ENCODE measurements around the gene ZNF785.
"Not testable (repeated sequence)": the region's sequence is repeated elsewhere in the genome, so short reads cannot be mapped to it uniquely, and the experiment has no call there.

ZNF785 gene

DNA sequence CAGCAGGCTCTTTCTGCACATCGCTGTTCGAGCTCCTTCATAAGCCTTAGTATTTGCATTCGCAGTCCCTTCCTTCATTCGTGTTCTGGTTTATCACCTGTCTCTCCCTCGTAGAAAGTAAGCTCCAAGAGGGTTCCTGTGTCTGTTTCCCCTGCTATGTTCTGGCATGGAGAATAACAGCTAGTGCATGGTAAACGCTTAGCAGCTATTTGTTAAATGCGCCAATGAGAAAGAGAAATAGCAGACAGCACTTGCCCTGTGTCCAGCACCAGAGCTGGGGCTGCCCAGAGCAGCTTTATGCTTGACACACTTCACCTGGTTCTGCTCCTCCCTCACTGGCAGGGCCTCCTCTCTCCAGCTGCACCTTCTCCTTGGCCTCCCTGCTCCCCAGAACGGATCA, 19.5 kb downstream of the ZNF785 start:
- DNase-seq (ENCODE audit: low read depth): no peak

DNA sequence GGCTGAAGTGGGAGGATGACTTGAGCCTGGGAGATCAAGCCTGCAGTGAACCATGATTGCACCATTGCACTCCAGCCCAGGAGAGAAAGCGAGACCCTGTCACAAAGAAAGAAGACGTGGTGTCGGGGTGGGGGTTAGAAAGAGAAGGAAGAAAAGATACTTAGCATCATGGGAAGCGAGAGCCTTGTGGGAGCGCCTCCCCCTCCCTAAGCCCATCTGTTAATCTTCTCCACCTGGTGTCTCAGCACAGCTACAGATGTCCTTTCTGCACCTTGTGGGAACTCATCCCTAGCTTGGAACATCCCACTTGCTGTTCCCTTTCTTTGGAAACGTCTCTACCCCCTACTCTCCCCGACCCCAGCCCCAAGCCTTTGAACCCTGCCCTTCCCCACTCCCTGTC, 20.0 kb downstream of the ZNF785 start:
- DNase-seq (ENCODE audit: low read depth): no peak

DNA sequence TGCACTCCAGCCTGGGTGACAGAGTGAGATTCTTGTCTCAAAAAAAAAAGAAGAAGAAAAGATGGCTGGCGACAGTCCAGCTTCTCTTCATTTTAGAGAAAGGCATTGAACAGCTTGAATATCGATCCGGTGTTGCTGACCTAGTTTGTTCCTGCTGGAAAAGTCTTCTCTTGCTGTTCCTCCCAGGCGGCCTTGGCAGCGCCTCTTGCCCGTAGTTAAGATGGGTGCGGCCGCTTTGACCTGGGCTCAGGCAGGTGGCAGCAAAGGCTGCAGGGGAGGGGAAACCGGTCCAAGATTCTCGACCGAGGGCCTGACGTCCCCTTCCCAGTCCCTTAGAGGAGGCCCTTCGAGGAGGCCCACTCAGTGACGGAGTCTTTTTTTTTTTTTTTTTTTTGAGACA, 23.5 kb downstream of the ZNF785 start:
- no peak for DNase-seq (ENCODE audit: low read depth)

DNA sequence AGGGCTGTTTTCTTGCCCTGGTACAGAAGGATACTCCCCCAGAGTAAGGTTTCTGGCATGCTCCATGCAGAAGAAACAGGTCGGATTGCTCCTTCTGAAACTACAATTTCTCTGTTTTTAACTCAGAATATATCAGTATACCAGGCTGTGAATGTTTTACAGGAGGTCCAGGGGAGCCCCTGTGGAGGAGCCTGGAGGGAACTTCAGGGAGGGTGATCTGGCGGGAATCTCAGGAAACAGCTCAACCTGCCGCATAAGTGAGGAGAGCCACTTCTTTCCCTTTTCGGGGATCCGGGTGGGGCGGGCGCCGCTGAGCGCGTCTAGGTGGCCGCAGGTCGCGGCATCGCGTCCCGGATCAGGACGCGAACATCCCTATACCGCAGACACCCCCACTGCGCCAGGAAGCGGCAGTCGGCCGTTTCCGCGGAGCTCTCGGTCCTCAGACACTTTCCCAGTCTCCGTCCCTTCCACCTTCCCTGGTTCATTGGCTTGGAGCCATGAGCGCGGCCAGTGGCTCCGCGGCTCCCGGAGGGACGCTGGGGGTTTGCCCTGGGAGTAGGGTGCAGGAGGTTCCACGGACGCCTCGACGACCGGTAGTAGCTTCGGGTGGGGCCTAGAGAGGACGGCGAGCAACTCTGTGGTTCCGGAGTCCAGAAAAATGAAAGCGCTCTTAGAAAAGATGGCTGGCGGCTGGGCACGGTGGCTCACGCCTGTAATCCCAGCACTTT, 24.2 kb downstream of the ZNF785 start:
- DNase-seq (ENCODE audit: low read depth): no peak

DNA sequence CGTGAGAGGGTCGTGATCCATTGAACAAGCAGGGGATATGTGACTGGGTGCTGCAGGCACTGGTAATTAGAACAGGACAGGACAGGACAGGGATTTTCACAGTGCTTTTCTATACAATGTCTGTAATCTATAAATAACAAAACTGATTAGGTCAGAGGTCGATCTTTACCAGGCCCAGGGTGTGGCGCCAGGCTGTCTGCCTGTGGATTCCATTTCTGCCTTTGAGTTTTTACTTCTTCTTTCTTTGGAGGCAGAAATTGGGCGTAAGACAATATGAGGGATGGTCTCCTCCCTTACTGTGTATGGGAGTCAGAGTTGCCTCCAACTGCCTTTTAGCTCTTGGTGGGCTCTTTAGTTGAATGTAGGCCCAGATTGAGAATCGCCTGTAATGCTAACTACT, 25.8 kb downstream of the ZNF785 start:
- no peak for DNase-seq (ENCODE audit: low read depth)

DNA sequence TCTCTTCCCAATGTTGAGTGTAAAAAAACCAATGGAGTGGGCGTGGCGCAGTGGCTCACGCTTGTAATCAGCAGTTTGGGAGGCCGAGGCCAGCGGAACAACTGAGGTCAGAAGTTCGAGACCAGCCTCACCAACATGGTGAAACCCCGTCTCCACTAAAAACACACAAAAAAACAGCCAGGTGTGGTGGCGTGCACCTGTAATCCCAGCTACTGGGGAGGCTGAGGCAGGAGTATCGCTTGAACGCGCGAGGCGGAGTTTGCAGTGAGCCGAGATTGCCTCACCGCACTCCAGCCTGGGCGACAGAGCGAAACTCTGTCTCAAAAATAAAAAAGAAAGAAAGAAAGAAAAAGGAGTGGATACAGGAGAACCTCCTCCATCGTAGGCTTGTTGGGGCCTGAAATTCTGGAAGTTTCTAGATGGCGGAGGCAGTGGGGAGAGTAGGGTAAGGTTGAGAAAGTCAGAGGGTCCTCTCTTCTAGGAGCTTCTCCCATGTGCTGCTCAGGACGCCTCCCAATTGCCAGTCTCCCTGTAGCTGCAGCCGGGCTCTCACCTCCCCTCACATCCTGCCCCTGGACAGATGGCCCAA, 26.6 kb downstream of the ZNF785 start:
- DNase-seq (ENCODE audit: low read depth): no peak

DNA sequence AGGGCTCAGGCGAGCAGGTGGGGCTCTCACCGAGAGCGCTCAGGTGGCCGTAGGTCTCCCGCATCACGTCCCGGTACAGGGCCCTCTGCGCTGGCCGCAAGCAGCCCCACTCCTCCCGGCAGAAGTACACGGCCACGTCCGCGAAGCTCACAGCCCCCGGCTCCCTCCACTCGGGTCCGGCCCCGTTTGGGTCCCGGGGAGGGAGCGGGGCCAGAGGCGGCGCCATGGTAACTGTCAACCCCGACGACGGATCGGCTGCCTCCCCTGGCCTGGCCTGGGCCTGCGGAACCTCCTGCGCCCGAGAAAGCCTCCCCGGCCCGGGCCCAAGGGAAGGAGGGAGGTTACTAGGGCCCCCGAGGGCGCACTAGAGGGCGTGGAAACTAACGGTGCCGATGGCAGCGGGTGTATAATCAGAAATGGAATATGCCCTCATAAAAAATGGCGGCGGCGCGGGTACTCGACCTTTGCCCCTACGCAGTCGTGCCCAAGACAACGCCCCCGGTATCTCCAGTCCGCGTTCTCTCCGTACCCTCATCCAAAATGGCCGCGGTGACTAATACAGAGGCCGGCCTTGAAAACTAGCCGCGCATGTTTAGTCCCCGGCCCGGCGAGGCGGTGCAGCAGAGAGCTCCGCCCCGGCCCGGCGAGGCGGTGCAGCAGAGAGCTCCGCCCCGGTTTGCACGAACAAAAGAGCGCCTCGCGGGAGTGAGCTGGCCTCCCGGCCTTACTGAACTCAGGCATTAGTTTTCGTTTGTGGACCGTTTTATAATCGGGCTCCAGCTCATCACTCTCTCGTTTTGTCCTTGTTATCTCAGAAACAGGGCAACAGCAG, 27.3 kb downstream of the ZNF785 start, which contains the start of gene ZNF764:
Gene ZNF764 (minus strand): TSS at position 418 of the 832 bp plus-strand sequence. CDS start 192 bp downstream, at position 226.
- peak; percentile 93 for DNase-seq (ENCODE audit: low read depth)

DNA sequence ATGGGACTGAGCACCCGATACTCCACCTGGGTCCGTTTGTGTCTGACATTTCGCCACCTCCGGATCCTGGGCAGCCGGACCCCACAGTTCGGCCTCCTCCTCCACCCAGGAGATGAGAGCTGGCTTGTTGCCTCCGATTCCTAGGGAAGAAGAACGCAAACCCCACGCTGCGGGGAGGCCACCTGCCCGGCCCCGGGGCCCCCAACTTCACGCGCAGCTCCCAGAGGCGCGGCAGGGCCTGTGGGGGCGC, 27.9 kb downstream of the ZNF785 start:
- DNase-seq (ENCODE audit: low read depth): no peak

DNA sequence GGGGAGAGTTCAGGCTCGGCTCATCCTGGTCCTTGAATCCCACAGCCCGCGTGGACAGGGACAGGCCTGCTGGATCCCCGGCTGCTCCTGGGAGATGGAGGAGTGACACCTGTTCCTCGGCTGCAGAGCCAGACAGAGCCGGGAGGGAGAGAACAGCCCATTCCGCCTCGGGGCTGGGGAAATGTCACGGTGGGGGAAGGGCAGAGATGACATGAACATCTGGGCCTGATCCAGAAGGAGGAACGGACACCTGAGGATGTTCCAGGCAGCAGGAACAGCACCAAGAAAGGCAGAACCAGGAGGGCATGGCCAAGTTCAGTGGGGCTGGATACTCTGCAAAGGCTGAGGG, 29.4 kb downstream of the ZNF785 start:
- DNase-seq (ENCODE audit: low read depth): no peak

DNA sequence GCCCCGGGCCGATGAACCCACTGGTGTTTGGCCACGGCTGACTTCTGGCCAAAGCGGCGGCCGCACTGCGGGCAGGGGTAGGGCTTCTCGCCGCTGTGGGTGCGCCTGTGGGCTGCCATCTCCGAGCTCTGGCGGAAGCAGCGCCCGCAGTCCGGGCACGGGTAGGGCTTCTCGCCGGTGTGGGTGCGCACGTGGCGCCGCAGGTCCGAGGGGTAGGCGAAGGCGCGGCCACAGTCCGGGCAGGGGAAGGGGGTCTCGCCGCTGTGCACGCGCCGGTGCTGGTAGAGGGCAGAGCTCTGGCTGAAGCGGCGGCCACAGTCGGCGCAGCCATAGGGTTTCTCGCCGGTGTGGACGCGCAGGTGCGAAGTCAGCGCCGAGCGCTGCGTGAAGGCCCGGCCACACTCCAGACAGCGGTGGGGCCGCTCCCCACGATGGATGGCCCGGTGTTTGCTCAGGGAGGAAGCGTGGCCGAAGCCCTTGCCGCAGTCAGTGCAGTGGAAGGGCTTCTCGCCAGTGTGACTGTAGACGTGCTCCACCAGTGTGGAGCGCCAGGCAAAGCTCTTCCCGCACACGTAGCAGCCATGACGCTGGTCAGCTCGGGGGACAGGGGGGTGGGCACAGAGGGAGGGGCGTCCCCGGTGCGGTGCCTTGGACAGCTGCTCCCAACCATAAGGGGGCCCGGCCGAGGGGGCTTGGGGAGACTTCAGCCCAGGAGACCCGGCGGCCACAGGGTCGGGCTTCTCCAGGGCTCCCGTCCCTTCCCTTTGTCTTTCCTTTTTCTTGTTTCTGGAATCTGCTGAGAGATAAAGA, 30.0 kb downstream of the ZNF785 start:
- DNase-seq (ENCODE audit: low read depth): no peak

DNA sequence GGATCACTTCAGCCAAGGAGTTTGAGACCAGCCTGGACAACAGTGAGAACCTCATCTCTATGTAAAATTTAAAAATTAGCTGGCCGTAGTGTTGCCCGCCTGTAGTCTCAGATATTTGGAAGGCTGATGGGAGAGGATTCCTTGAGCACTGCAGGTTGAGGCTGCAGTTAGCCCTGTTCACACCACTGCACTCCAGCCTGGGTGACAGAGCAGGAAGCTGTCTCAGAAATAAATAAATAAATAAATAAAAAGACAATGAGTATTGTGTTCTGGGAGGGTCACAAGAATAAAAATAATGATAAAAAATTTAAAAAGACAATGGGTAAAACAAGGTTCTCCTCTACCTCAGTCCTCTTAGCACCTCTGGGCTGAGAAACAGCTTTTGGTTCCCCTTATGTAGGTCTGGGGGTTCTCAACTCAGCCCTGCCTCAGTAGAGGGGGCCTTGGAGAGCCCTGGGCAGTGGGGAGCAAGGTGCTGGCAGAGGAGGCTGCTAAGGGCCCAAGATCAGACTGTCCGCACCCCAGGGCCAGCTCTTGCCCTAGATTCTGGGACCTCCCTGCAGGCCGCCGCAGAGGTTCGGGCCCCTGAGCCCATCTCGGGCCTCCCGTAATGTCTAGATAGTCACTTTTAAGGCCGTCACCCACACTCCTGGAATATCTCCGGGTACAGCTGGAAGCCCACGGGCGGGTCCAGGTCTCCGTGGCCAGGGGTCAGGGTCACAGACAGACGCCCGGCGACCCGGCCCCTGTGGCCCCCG, 30.8 kb downstream of the ZNF785 start:
- DNase-seq (ENCODE audit: low read depth): no peak

DNA sequence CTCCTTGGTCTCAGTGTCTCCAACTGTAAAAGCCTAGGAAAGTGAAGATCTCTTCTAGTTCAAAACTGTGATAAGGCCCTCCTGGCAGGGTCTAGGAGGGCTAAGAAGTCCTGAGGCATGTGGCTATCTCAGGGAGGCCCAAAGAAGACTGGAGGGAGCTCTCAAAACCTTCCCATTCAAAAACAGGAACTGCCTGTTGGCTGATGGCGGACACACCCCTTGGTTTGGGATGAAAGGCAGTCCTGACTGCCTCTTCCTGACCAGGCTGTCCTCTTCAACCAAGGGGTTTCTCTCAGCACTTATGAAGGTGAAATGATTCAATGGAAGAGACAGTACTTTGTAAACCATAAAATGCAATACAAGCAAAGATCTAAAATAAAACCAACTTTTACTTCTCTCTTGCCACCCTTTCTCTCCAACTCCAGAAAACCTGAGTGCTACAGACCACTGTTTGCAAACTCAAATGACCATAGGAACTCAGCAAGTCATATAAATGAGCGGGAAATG, 32.1 kb downstream of the ZNF785 start:
- no peak for DNase-seq (ENCODE audit: low read depth)

DNA sequence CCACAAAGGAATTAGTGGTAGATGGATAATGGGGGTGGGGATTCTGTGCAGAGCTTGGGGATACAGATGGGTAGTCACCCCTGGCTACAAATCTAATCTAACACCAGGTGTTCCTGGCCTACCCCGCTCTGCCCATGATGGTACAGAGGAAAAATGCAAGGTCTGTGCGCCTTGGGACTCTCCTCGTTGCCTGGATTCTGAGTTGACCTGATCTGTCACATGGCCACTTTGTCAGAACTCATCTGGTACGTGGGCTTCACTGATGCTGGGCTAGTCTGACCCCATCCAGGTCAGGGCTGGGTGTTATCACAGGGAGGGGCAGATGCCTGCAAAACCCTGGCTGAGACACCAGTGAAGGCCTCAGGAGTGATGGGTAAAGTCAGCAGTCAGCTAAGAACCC, 32.5 kb downstream of the ZNF785 start:
- DNase-seq (ENCODE audit: low read depth): no peak

DNA sequence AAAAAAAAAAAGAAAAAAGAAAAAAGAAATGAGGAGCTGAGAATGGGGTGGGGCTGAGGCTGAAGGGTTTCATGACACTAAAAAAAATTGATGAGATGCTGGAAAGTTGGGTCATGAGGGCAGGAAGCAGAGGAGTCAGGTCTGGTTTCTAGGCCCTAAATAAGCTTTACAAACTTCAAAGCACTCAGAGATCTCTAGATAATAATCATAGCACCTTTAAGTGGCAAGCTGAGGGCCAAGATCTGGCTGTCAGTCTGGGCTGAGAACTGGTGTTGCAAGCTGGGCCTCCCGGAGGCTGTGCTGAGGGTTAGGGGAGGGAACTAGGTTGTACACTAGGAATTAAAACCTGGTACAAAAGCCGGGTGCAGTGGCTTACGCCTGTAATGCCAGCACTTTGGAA, 33.7 kb downstream of the ZNF785 start:
- DNase-seq (ENCODE audit: low read depth): peak; percentile 64

DNA sequence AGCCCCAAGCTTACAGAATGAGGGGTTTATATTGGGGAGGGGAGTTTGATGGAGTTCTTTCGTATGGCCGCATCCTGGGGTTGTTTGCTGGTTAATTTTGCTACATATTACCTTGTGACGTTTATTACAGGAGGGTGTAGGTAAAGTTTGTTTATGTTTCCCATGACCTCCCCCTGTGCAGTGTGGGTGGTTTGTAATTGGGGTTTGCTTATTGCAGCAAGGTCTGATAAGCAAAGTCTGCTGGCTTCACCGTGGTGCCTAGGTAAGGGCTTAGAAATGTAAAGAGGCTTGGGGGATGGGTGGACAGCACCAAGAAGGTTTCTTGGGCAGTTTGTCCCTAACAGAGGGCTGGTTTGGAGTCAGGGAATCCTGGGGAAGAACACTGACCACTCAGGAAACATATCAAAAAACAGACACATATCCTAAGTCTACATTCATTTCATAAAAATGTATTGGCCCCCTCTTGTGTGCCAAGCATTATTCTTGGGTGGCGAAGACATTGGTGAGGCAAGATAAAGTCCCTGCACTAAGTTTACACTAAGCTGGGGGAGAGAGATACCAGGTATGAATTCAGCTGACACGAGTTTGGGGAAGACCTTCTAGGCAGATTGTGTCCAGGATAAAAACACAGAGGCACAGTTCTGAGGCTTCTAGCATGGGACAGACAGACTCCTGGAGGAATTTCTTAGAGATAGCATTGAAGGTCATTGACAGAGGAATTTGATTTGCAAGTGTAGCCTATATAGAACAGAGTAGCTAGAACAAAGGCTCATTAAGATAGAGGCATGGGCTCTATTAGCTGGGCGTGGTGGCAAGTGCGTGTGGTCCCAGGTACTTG, 36.9 kb downstream of the ZNF785 start:
- DNase-seq (ENCODE audit: low read depth): no peak

DNA sequence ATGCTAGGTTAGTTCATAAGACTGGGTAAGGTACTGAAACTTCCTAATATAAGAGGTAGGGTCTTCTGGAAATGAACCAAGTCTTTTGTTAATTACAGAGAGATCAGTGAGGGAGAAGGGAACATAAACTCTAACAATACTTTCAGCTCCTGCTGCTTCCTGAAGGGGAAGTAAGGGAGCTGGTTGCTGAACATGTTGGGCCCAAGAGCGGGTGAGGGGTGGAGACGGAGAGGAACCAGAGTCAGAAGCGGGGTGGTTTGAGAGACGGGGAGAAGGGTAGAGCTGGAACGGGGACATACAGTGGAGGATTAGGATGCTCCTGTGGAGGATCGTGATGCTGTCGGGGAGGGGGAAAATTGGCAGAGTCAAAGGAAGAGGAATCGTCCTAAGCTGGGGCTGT, 39.4 kb downstream of the ZNF785 start:
- DNase-seq (ENCODE audit: low read depth): no peak

DNA sequence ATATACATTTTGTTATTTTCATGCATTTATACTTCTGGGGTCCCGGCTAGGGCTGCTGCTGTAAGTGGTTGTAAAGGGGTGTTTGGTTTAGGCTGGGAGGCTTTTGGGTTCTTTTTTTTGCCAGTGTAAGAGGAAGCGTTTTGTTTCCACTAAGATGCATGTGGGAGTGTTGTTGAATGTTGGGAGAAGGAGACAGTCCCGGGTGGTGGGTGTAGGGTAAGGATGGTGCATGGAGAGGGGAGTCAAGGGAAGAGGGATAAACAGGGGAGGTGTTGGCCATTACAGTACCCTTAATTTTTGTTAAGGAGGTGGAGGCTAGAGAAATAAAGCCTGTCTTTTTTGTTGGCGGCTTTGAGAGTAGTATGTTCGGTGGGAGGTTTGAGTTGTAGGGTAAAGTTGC, 42.4 kb downstream of the ZNF785 start:
- DNase-seq (ENCODE audit: low read depth): no peak

DNA sequence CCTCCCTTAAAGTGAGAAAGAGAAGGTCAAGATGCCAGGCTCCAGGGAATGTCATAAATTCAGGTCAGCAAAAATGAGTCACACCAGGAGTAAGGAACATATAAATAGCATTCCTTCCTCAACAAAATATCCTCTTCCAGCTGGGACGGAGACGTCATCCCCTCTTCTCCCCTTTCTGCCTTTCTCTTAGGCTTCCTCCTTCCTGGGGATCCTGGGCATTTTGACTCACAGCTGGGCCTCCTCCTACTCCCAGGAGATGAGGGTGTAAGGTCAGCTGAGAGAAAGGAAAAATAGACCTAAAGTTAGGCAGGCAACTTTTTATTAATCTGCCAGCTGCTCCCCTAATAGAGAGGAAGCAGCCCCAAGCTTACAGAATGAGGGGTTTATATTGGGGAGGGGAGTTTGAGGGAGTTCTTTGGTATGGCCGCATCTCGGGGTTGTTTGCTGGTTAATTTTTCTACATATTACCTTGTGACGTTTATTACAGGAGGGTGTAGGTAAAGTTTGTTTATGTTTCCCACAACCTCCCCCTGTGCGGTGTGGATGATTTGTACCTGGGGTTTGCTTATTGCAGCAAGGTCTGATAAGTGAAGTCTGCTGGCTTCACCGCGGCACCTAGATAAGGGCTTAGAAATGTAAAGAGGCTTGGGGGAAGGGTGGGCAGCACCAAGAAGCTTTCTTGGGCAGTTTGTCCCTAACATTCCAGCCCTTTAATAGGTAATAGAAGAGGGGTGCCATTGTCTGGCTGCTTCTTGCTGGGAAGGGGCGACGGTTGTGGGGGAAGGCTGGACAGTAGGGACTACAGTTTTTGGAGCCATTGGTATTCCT, 43.8 kb downstream of the ZNF785 start:
- DNase-seq (ENCODE audit: low read depth): no peak

DNA sequence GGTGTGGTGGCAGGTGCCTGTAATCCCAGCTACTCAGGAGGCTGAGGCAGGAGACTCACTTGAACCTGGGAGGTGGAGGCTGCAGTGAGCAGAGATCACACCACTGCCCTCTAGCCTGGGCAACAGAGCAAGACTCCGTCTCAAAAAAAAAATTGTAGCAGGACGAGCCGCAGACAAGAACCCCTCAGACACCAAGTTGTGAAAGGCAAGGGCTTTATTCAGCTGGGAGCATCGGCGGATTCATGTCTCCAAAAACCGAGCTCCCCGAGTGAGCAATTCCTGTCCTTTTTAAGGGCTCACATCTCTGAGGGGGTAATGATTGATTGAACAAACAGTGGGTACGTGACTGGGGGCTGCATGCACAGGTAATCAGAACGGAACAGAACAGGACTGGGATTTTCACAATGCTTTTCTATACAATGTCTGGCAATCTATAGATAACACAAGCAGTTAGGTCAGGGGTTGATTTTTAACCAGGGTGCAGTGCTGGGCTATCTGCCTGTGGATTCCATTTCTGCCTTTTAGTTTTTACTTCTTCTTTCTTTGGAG, 44.5 kb downstream of the ZNF785 start:
- not testable (repeated sequence) for DNase-seq (ENCODE audit: low read depth)

Measured in T follicular helper cell (primary cell).